ENCODE measurements around the gene PAIP2. TPM values are rescaled to one million over a fixed set of nuclear protein-coding genes. Genes with fewer than 3 reads are reported as not detected.

The PAIP2 gene
- total RNA-seq, 1 donor from 2014 or later: 79.7 TPM

DNA sequence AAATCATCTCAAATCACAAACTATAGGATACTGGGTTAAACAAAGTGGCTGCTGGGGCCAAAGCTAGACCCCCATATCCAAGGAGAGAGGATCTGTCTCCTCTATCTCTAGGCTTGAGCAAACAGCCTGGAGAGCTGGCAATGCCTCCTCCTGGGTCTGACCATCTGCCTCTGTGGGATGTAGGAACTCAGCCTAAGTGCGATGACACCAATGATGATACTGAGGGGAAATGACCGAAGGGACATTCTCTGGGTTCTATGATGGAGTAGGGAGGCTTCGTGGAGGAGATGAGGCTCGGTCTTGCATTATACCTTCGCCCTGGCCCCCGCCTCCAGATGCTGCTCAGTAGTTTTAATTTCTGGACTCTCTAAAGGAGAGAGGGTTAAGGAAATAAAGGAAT, 71.5 kb downstream of the PAIP2 start:
- no peaks in the 10 kb centered on the region for H3K9me3 Mint-ChIP-seq
- intact Hi-C loops (cut with micrococcal nuclease): no loop called here
- peaks cover 9% of the 10 kb centered on the region for H3K36me3 Mint-ChIP-seq (ENCODE audit: low read depth)
- no peak overlapping the region for H3K27ac Mint-ChIP-seq
- H3K27me3 Mint-ChIP-seq: no peaks in the 10 kb centered on the region
- H3K4me1 Mint-ChIP-seq: peaks cover 5% of the 10 kb centered on the region
- DNase-seq (no peak), ATAC-seq (ENCODE audit: low read depth) (no peak)
- CTCF ChIA-PET: no interaction called here
- TF ChIP-seq, protein P1, sequence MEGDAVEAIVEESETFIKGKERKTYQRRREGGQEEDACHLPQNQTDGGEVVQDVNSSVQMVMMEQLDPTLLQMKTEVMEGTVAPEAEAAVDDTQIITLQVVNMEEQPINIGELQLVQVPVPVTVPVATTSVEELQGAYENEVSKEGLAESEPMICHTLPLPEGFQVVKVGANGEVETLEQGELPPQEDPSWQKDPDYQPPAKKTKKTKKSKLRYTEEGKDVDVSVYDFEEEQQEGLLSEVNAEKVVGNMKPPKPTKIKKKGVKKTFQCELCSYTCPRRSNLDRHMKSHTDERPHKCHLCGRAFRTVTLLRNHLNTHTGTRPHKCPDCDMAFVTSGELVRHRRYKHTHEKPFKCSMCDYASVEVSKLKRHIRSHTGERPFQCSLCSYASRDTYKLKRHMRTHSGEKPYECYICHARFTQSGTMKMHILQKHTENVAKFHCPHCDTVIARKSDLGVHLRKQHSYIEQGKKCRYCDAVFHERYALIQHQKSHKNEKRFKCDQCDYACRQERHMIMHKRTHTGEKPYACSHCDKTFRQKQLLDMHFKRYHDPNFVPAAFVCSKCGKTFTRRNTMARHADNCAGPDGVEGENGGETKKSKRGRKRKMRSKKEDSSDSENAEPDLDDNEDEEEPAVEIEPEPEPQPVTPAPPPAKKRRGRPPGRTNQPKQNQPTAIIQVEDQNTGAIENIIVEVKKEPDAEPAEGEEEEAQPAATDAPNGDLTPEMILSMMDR (IDR thresholded peaks at IDR 0.05): no peak
- no peak overlapping the region for H3K4me3 Mint-ChIP-seq
- POLR2A ChIA-PET: interaction anchor here (0.6 kb wide), 1 partner anchor 37 kb away, joined by 7 read pairs; no protein-coding TSS in a partner anchor

DNA sequence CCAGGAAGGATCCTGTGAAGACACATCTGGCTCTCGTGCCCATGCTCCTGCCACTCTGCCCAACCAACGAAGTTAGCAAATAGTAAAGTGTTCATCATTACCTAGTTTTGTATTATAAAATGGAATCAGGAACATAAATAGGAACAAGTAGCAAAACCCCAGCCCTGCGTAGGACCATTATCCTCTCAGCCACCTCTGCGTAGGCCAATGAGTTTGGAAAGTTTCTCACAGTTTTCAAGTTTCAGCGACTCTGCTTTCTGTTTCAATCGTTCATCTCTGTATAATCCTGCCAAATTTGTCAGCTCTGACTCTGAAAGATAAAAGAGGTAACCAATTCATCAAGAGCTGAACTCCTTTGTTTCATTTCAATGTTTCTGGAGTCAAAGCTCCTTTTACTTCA, 72.3 kb downstream of the PAIP2 start:
- intact Hi-C loops (cut with micrococcal nuclease): no loop called here
- no peaks in the 10 kb centered on the region for H3K27me3 Mint-ChIP-seq
- H3K36me3 Mint-ChIP-seq (ENCODE audit: low read depth): peaks cover 11% of the 10 kb centered on the region
- no peak for DNase-seq
- no peak for ATAC-seq (ENCODE audit: low read depth)
- H3K27ac Mint-ChIP-seq: no peak overlapping the region
- H3K4me1 Mint-ChIP-seq: no peaks in the 10 kb centered on the region
- no peaks in the 10 kb centered on the region for H3K9me3 Mint-ChIP-seq
- TF ChIP-seq, protein P1 (IDR thresholded peaks at IDR 0.05): no peak
- ChIA-PET CTCF (interaction anchor here (1.1 kb wide), 1 partner anchor 20 kb away, joined by 3 read pairs; no protein-coding TSS in a partner anchor), POLR2A (no interaction called here)
- no peak overlapping the region for H3K4me3 Mint-ChIP-seq

DNA sequence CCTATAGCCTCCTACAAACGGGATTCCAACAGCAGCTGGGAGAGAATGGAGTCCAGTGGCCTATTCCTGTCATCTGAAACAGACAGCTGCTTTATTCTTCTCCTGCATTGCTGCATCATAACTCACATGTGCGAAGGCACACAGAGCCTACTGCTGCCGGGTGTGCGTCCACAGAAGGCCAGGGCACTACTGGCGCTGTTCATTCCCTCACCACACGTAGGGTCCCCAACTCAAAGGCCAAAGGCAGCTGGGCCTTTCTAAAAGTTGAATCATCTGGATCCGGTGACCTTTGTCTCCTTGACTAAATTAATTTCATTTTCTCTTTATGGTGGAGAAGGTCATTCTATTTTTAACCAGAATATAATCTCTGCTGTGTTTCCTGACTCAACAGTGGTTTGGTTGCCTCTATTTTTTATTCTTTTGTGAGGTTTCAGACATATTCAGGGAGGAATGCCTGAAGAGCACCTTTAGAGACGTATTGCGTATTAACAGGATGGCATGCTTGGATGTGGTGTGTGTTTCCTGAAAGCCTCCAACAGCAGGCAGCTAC, 73.0 kb downstream of the PAIP2 start:
- intact Hi-C loops (cut with micrococcal nuclease): no loop called here
- CTCF ChIA-PET: interaction anchor here (1.1 kb wide), 1 partner anchor 21 kb away, joined by 3 read pairs; no protein-coding TSS in a partner anchor
- ATAC-seq (ENCODE audit: low read depth) (no peak), DNase-seq (no peak)
- TF ChIP-seq, protein P1 (IDR thresholded peaks at IDR 0.05): no peak
- Mint-ChIP-seq H3K27ac (no peak overlapping the region), H3K27me3 (no peaks in the 10 kb centered on the region), H3K4me1 (no peaks in the 10 kb centered on the region), H3K36me3 (ENCODE audit: low read depth) (peaks cover 14% of the 10 kb centered on the region), H3K4me3 (no peak overlapping the region), H3K9me3 (no peaks in the 10 kb centered on the region)
- POLR2A ChIA-PET: no interaction called here

DNA sequence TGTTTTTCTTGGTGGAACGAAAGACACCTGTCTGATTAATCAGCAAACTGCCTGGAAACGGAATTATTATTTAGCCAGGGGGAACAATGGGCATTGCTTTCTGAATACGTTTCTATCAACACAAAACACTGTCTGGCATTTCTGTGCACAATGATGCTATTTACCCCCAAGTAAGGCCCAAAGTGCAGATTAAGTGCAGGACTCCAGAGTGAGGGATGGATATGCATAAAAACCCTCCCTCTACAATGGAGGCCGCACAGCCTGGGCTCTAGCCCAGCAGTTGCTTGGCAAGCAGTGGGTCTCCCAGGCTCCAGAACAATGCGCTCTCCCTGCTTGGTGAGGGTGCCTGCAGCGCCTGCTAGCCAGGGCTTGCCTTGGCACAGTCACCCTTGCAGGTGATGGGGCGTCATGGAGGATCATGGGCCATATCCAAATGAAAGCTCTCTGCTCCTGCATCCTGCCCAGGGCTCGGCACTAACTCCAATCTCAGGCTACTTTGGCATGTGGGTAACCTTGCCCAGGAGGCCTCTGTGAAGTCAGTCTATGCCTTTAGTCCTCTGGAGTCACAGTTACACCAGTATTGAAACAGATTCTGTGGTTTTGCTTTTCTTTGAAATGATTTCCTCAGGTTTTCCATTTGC, 73.7 kb downstream of the PAIP2 start:
- CTCF ChIA-PET: no interaction called here
- no peak overlapping the region for H3K27ac Mint-ChIP-seq
- ATAC-seq (ENCODE audit: low read depth) (no peak), DNase-seq (no peak)
- no peak overlapping the region for H3K4me3 Mint-ChIP-seq
- H3K36me3 Mint-ChIP-seq (ENCODE audit: low read depth): peaks cover 20% of the 10 kb centered on the region
- intact Hi-C loops (cut with micrococcal nuclease): no loop called here
- POLR2A ChIA-PET: interaction anchor here (0.6 kb wide), 1 partner anchor 353 kb away, joined by 5 read pairs; no protein-coding TSS in a partner anchor
- H3K9me3 Mint-ChIP-seq: no peaks in the 10 kb centered on the region
- H3K4me1 Mint-ChIP-seq: no peaks in the 10 kb centered on the region
- H3K27me3 Mint-ChIP-seq: no peaks in the 10 kb centered on the region
- TF ChIP-seq, protein P1 (IDR thresholded peaks at IDR 0.05): no peak

DNA sequence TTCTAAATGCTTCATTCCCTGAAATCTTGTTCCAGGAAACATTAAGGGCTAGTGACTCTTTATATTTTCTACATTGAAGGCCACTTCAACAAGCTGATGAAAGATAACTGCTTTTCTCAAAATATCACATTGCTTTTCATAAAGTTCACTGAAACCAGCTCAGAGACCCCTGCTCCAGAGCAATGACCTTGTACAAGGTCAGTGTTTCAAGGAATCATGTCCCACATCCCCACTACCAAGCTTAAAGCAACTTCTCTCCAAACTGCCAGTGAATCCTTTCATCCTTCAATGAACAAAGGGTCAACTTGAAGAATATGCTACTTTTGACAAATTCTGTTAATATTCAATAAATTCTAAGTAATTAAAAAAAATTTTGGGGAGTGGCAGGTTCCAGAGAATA, 74.2 kb downstream of the PAIP2 start:
- Mint-ChIP-seq H3K36me3 (ENCODE audit: low read depth) (peaks cover 22% of the 10 kb centered on the region), H3K9me3 (no peaks in the 10 kb centered on the region), H3K27ac (no peak overlapping the region), H3K4me1 (no peaks in the 10 kb centered on the region), H3K4me3 (no peak overlapping the region), H3K27me3 (no peaks in the 10 kb centered on the region)
- intact Hi-C loops (cut with micrococcal nuclease): no loop called here
- ATAC-seq (ENCODE audit: low read depth): no peak
- ChIA-PET POLR2A (interaction anchor here (0.6 kb wide), 1 partner anchor 353 kb away, joined by 5 read pairs; no protein-coding TSS in a partner anchor), CTCF (interaction anchor here (0.7 kb wide), 1 partner anchor 8 kb away, joined by 3 read pairs; no protein-coding TSS in a partner anchor)
- TF ChIP-seq, protein P1 (IDR thresholded peaks at IDR 0.05): no peak
- no peak for DNase-seq

Data from activated B cell treated with CpG ODN at 0.5 μM for 24 hours (primary cell).